GM23338 (cell line): ENCODE results near the gene SF1.

Source experiments
- CTCF ChIP-seq, 2 experiments: fragments of 200-600 bp in 1 of 2; sonication (generic) in 1 of 2; conservative IDR thresholded peaks; 2 replicates each; pipeline versions ENCODE4 v1.5.1 to v1.6.1; 2016 to 2017; ENCODE audit warnings: antibody characterized with exemption in 2 of 2, low read depth in 2 of 2, mild to moderate bottlenecking in 2 of 2, moderate library complexity in 1 of 2
- EZH2 ChIP-seq: fragments of 200-600 bp; sonication (generic); IDR thresholded peaks from one replicate; pipeline ENCODE4 v1.8.0; 2017; ENCODE audit warnings: antibody characterized with exemption, mild to moderate bottlenecking, low read depth; ENCODE audit not compliant: unreplicated experiment
- EZH2phosphoT487 ChIP-seq: fragments of 200-600 bp; sonication (generic); IDR thresholded peaks from one replicate; pipeline ENCODE4 v1.8.1; 2018; ENCODE audit warnings: antibody characterized with exemption; ENCODE audit not compliant: unreplicated experiment
- JUNB ChIP-seq: IDR thresholded peaks from one replicate; pipeline ENCODE4 v1.6.1; 2016; ENCODE audit warnings: antibody characterized with exemption; ENCODE audit not compliant: unreplicated experiment
- POLR2AphosphoS5 ChIP-seq: IDR thresholded peaks from 2 replicates; pipeline ENCODE4 v1.6.1; 2016; ENCODE audit warnings: antibody characterized with exemption, low read depth
- REST ChIP-seq: IDR thresholded peaks from one replicate; pipeline ENCODE4 v1.6.1; 2018; ENCODE audit warnings: antibody characterized with exemption; ENCODE audit not compliant: unreplicated experiment

- TF ChIP-seq EZH2 = no peak
- TF ChIP-seq CTCF (conservative IDR thresholded peaks at IDR 0.05; ENCODE audit: low read depth in 2 of 2) = no peak
- no peak for TF ChIP-seq POLR2AphosphoS5
- no peak for TF ChIP-seq EZH2phosphoT487
- TF ChIP-seq REST = no peak
- no peak for TF ChIP-seq JUNB
These were observed 57.5 kb downstream of the SF1 start for GRCh38 chr11:64720640-64721358.
